Measurements from ENCODE around the gene MEMO1. TPM values are rescaled to one million over a fixed set of nuclear protein-coding genes. Genes with fewer than 3 reads are reported as not detected.
A peak's percentile ranks its signal among the peaks of the same experiment; 100 is the strongest.

Gene MEMO1
- total and polyA plus RNA-seq, 12 donors, result 22.7 to 64.3 (median 42.3) TPM

GRCh38 chr2:31979956-31980355 is 30.9 kb downstream of the MEMO1 start:
- Histone ChIP-seq H3K4me1 (replicated peaks in 1 of 2) (peaks cover 0 to 15% of the 10 kb centered on the region in 2 donors), H3K27me3 (no peaks in the 10 kb centered on the region), H3K9me3 (replicated peaks in 1 of 3) (no peaks in the 10 kb centered on the region), H3K27ac (no peak overlapping the region), H3K4me3 (no peak overlapping the region), H3K36me3 (replicated peaks in 1 of 2) (no peaks in the 10 kb centered on the region)
- no peak for TF ChIP-seq CTCF (IDR thresholded peaks at IDR 0.05)
- TF ChIP-seq POLR2A (IDR thresholded peaks at IDR 0.05), result no peak
- 55 to 67% (median 64%) methylated on average over 3 of the region's 3 CpGs for WGBS, 4 donors
- intact Hi-C loops (cut with DNase I), result no loop called here
- DNase-seq, result peak in 1 of 7 donors; percentile 19

DNA sequence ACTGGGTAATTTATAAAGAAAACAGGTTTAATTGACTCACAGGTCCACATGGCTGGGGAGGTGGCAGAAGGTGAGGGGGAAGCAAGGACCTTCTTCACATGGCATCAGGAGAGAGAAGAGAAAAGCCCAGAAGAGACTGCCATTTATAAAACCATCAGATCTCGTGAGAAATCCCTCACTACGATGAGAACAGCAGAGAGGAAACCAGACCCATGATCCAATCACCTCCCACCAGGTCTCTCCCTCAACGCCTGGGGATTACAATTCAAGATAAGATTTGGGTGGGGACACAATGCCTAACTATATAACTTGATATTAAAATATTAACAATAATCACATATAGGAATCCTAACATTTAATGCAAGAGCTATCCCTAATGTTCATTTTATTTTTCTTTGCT is 31.8 kb downstream of the MEMO1 start:
- no peak for TF ChIP-seq CTCF (IDR thresholded peaks at IDR 0.05)
- TF ChIP-seq POLR2A (IDR thresholded peaks at IDR 0.05), result no peak
- no peak for DNase-seq
- Histone ChIP-seq H3K27me3 (no peaks in the 10 kb centered on the region), H3K4me1 (replicated peaks in 1 of 2) (peaks cover 0 to 17% of the 10 kb centered on the region in 2 donors), H3K9me3 (replicated peaks in 1 of 3) (no peaks in the 10 kb centered on the region), H3K4me3 (no peak overlapping the region), H3K27ac (no peak overlapping the region), H3K36me3 (replicated peaks in 1 of 2) (no peaks in the 10 kb centered on the region)
- WGBS, 4 donors, result 89 to 98% (median 95%) methylated on average over 3 of the region's 3 CpGs
- intact Hi-C loops (cut with DNase I), result no loop called here

DNA sequence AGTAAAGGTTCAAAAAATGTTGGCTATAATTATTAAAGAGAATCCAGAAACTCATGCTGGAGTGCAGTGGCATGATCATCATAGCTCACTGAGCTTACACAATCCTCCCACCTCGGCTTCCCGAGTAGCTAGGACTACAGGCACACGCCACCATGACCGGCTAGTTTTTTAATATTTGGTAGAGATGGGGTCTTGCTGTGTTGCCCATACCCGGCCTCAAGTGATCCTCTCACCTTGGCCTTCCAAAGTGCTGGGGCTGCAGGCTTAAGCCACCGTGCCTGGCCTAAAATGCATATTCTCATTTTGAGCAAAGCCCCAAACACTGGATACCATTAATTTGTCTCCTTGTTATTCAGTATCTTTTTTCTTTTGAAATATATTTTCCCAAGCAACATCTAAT is 32.4 kb downstream of the MEMO1 start:
- Histone ChIP-seq H3K4me3 (no peak overlapping the region), H3K27ac (no peak overlapping the region), H3K4me1 (replicated peaks in 1 of 2) (peaks cover 0 to 22% of the 10 kb centered on the region in 2 donors), H3K27me3 (no peaks in the 10 kb centered on the region), H3K9me3 (replicated peaks in 1 of 3) (no peaks in the 10 kb centered on the region), H3K36me3 (replicated peaks in 1 of 2) (no peaks in the 10 kb centered on the region)
- intact Hi-C loops (cut with DNase I), result no loop called here
- no peak for DNase-seq
- TF ChIP-seq CTCF (IDR thresholded peaks at IDR 0.05) (no peak), POLR2A (IDR thresholded peaks at IDR 0.05) (no peak)
- WGBS, 4 donors, result 86 to 99% (median 98%) methylated on average over 6 of the region's 6 CpGs

GRCh38 chr2:31973665-31974064 is 37.1 kb downstream of the MEMO1 start:
- intact Hi-C loops (cut with DNase I), result no loop called here
- TF ChIP-seq POLR2A (IDR thresholded peaks at IDR 0.05), result no peak
- no peak for TF ChIP-seq CTCF (IDR thresholded peaks at IDR 0.05)
- Histone ChIP-seq H3K9me3 (replicated peaks in 1 of 3) (no peaks in the 10 kb centered on the region), H3K27me3 (no peaks in the 10 kb centered on the region), H3K27ac (no peak overlapping the region), H3K36me3 (replicated peaks in 1 of 2) (no peaks in the 10 kb centered on the region), H3K4me3 (no peak overlapping the region), H3K4me1 (replicated peaks in 1 of 2) (peaks cover under 1 to 10% of the 10 kb centered on the region in 2 donors)
- DNase-seq, result no peak
